HG02852 (cell line): ENCODE results near the gene LENG1.

Source experiments
- ATAC-seq: cut with Tn5 transposase; IDR thresholded peaks from one replicate; pipeline ENCODE4 v1.9.1; 2021; ENCODE audit warnings: mild to moderate bottlenecking, moderate library complexity; ENCODE audit not compliant: unreplicated experiment

LENG1 gene

DNA sequence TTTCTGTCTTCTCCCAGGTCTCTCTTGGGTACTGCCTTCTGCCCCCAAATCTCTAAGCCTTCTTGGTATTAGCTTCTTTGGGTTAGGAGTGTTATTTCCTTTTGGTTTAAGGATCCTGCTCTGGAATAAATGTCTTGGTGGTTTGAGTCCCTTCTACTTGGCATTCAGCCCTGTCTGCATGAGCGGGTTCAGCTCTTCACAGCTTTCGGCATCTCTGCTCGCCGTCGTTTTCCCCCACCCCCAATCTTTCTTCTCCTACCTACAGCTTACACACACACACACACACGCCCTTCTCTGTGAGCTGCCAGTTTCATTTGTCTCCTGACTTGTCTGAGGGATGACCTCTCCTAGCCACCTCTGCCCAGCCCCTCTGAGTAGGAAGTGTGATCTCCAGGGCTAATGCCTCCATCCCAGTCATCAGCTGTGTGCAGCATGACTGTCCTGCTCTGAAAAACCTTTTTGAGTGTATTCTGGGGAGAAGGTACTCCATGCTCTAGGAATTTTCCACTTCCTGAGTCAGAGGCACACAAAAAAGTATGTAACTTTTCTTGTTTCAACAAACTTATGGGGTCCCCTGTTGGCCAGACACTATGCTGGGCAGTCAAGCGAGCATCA, 17.2 kb downstream of the LENG1 start:
- ATAC-seq: no peak

- no peak for ATAC-seq
Observed at GRCh38 chr19:54141356-54141755, 18.2 kb downstream of the LENG1 start.

- no peak for ATAC-seq
Observed at GRCh38 chr19:54138489-54139256, 20.8 kb downstream of the LENG1 start.

GRCh38 chr19:54137699-54138488, 21.6 kb downstream of the LENG1 start, which contains the start of gene CNOT3:
Gene CNOT3 (plus strand): TSS chr19:54137762. CDS start chr19:54142979, 5,217 bp downstream.
- ATAC-seq: no peak

DNA sequence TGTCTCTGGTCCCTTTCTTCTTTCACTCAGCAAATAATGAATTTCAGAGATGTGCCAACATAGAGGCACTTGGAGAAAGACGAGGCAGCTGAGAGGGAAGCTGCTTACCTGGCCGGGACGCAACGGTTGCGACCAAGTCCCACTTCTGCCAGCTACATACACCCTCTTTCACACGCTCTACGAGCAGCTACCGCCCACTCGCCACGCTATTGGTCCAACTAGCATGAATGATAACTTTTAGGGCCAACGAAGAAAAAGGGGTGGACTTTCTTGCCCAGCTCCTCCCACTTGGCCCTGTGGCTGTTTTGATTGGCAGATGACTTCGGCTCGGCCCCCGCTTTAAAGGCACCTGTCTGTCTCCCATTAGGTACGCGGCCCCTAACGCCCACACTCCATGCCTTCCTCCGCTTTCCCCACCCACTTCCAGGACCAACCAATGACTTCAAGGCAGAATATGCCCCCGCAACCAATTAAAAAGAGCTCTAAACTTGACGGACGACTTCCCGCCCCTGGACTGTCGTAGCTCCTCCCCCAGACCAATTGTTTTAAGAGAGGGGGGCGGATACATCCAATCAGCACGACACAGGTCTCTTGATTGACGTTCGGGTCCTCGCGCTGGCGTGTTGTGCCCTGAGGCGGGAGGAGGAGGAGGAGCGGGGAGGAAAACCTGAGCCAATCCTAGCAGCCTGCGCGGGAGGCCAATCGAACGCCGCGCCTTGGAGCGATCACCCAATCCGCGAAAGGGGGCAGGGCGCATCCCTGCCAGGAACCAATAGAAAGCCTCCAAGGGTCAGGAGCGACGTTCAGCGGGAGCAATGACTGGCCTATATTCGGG, 22.4 kb downstream of the LENG1 start:
- ATAC-seq: peak; percentile 71

GRCh38 chr19:54136086-54136863, 23.2 kb downstream of the LENG1 start:
- ATAC-seq: no peak

DNA sequence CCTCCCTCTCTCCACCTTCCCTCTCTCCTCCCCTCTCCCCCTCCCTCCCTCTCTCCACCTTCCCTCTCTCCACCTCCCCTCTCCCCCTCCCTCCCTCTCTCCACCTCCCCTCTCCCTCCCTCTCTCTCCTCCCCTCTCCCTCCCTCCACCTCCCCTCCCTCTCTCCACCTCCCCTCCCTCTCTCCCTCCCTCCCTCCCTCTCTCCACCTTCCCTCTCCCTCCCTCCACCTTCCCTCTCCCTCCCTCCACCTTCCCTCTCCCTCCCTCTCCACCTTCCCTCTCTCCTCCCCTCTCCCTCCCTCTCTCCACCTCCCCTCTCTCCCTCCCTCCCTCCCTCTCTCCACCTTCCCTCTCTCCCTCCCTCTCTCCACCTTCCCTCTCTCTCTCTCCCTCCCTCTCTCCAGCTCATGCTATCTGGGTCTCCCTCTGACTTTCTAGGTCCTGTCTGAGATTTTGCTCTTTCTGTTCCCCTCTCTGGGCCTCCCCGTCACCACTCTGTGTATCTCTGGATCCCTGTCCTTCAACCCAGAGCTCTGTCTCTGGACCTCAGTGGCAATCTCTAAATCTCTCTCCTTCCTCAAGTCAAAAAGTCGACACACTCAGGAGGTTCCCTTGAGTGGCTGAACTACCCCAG, 25.4 kb downstream of the LENG1 start:
- ATAC-seq: no peak

GRCh38 chr19:54133312-54133956, 26.1 kb downstream of the LENG1 start:
- ATAC-seq: no peak

DNA sequence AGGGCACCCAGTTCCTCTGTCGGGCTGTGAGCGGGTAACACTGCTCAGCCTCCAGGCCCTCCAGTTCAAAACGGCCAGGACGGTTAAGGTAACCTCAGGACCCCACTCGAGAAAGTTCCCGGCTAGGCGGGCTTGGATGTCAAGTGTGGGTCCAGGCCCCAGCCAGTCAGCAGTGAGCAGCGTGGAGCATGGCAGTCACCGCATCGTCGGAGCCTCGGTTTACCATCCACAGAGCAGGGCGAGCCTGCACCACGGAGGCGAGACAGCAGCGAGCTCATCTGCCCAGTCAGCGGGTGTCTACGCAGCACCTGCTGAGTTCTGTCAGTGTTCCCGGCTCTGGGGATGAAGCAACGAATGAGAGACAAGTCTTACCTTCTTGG, 29.9 kb downstream of the LENG1 start:
- no peak for ATAC-seq

- ATAC-seq: no peak
Observed at GRCh38 chr19:54128796-54129616, 30.5 kb downstream of the LENG1 start.

DNA sequence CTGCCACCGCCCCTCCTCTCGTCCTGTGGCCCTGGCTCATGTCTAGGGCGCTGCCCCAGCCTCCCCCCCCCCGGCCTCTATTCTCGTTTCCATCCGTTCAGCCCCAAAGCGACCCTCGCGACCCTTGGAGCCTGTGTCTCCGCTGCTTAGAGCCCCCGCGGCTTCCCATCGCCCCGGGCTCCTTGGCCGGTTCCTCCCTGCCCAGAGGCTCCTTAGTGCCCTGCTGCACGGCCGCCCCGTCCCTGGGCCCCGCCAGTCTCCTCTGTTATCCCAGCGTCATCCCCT, 31.1 kb downstream of the LENG1 start:
- no peak for ATAC-seq

- ATAC-seq: no peak
Observed at GRCh38 chr19:54127688-54128440, 31.7 kb downstream of the LENG1 start.

- no peak for ATAC-seq
Observed at GRCh38 chr19:54125713-54126112, 33.8 kb downstream of the LENG1 start.

DNA sequence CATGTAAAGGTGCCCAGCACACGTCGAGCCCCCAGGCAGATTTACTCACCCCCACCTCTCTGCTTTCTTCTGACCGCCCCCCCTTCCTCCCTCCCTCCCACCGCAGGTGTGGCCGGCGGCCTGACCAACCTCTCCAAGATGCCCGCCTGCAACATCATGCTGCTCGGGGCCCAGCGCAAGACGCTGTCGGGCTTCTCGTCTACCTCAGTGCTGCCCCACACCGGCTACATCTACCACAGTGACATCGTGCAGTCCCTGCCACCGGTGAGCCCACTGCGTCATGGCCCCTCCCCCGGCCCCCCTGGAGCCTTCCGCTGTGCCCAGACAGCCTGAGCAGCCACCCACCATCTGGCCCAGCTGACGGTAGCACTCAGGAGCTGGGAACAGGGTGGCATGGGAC, 35.1 kb downstream of the LENG1 start:
- ATAC-seq: no peak

DNA sequence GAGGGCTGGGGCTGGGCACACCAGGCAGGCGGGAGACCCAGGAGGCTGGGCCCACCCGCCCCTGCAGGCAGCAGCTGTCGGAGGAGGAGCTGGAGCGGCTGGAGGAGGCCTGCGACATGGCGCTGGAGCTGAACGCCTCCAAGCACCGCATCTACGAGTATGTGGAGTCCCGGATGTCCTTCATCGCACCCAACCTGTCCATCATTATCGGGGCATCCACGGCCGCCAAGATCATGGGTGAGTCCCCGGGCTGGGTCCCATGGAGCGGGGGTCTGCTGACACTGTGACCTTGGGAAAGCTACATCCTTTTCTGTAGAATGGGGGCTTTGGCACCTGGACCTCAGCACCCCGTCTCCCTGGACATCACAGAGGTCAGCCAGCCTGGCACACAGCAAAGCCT, 35.8 kb downstream of the LENG1 start:
- ATAC-seq: no peak

DNA sequence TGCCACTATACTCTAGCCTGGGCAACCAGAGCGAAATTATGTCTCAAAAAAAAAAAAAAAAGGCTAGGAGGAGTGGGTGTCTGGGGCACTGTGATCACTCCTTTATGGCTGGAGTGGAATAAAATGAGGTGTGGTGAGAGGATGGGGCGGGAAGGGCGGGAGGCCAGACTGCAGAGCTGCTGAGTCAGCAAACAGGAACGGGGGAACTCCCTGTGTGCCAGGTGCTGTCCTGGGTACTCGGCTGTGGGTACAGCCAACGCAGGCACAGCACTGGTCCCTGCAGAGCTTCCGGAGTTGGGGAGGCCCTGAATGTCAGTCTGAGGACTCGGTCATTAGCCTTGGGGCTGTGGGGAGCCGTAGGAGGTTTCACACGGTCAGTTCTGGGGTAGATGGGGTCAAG, 38.3 kb downstream of the LENG1 start:
- ATAC-seq: no peak

GRCh38 chr19:54115109-54116063, 44.1 kb downstream of the LENG1 start, which contains the start of the genes PRPF31 and TFPT:
Gene PRPF31 (plus strand): TSS chr19:54115754. CDS start chr19:54118279, 2,525 bp downstream.
Gene TFPT (minus strand): TSS chr19:54115657. CDS start chr19:54115269, 388 bp downstream.
- ATAC-seq: peak; percentile 76
